Astrocyte (in vitro differentiated cells and primary cell): ENCODE data around the gene COL9A2. TPM values are rescaled to one million over a fixed set of nuclear protein-coding genes. Genes with fewer than 3 reads are reported as not detected.

Experiments used
- DNase-seq: peaks from one replicate; pipeline ENCODE4 v3.0.0-alpha.2; 2010; ENCODE audit warnings: low read depth
- FAIRE-seq: peaks from 2 replicates; lab custom pipeline; 2011; peaks lifted over from hg19 to GRCh38; lab: Jason Lieb, UNC
- H2AFZ ChIP-seq: 2 replicates; pipeline ENCODE4 v1.6.0; 2012; ENCODE audit warnings: low read depth, low read length, inconsistent platforms
- H3K27ac ChIP-seq: 2 replicates; pipeline ENCODE4 v1.5.1; 2011; ENCODE audit warnings: low read depth, low read length, inconsistent platforms
- H3K27me3 ChIP-seq: 2 replicates; pipeline ENCODE4 v1.6.0; 2011; ENCODE audit warnings: low read length, inconsistent platforms; ENCODE audit not compliant: insufficient read depth
- H3K36me3 ChIP-seq: 2 replicates; pipeline ENCODE4 v1.5.1; 2011; ENCODE audit warnings: low read length, inconsistent platforms; ENCODE audit not compliant: insufficient read depth
- H3K4me1 ChIP-seq: 2 replicates; pipeline ENCODE4 v1.5.1; 2011; ENCODE audit warnings: low read length, inconsistent platforms; ENCODE audit not compliant: insufficient read depth
- H3K4me2 ChIP-seq: 2 replicates; pipeline ENCODE4 v1.6.0; 2012; ENCODE audit warnings: low read length, inconsistent platforms
- H3K4me3 ChIP-seq: 2 replicates; pipeline ENCODE4 v1.5.1; 2011; ENCODE audit warnings: low read depth, mild to moderate bottlenecking, low read length, inconsistent platforms; ENCODE audit not compliant: insufficient read depth
- H3K79me2 ChIP-seq: 2 replicates; pipeline ENCODE4 v1.6.0; 2012; ENCODE audit warnings: mild to moderate bottlenecking, low read length, inconsistent platforms; ENCODE audit not compliant: insufficient read depth
- H3K9ac ChIP-seq: 2 replicates; pipeline ENCODE4 v1.6.0; 2012; ENCODE audit warnings: mild to moderate bottlenecking, low read length, inconsistent platforms
- H3K9me3 ChIP-seq: 2 replicates; pipeline ENCODE4 v1.5.1; 2012; ENCODE audit warnings: low read depth, mild to moderate bottlenecking, low read length, inconsistent platforms; ENCODE audit not compliant: insufficient read depth
- H4K20me1 ChIP-seq: 2 replicates; pipeline ENCODE4 v1.6.0; 2012; ENCODE audit warnings: low read length, inconsistent platforms; ENCODE audit not compliant: insufficient read depth
- H3K27ac Mint-ChIP-seq: one replicate; pipeline ENCODE4 v1.8.0; 2021; ENCODE audit warnings: mild to moderate bottlenecking, mixed read lengths; ENCODE audit not compliant: unreplicated experiment
- H3K27me3 Mint-ChIP-seq: one replicate; pipeline ENCODE4 v1.8.0; 2021; ENCODE audit warnings: low read depth, mixed read lengths; ENCODE audit not compliant: unreplicated experiment
- H3K36me3 Mint-ChIP-seq: one replicate; pipeline ENCODE4 v1.8.0; 2021; ENCODE audit warnings: low read depth, mixed read lengths; ENCODE audit not compliant: unreplicated experiment
- H3K4me1 Mint-ChIP-seq: one replicate; pipeline ENCODE4 v1.8.0; 2021; ENCODE audit warnings: low read depth, mixed read lengths; ENCODE audit not compliant: unreplicated experiment
- H3K4me3 Mint-ChIP-seq: one replicate; pipeline ENCODE4 v1.8.0; 2021; ENCODE audit warnings: mild to moderate bottlenecking, moderate library complexity, mixed read lengths; ENCODE audit not compliant: unreplicated experiment
- H3K9me3 Mint-ChIP-seq: one replicate; pipeline ENCODE4 v1.8.0; 2021; ENCODE audit warnings: mild to moderate bottlenecking, mixed read lengths; ENCODE audit not compliant: unreplicated experiment
- CTCF ChIP-seq: IDR thresholded peaks from 2 replicates; pipeline ENCODE4 v1.5.1; 2011; ENCODE audit warnings: low read depth, mild to moderate bottlenecking, inconsistent platforms, low read length, moderate library complexity; ENCODE audit not compliant: insufficient read depth
- EZH2 ChIP-seq: IDR thresholded peaks from 2 replicates; pipeline ENCODE4 v1.6.1; 2012; ENCODE audit warnings: mild to moderate bottlenecking, low read length, inconsistent platforms; ENCODE audit not compliant: insufficient read depth
- total RNA-seq: library from RNA; stranded (reverse); gene quantifications from 2 replicates; pipeline ENCODE4 v1.2.1, GENCODE V29; 2021

COL9A2 gene
- total RNA-seq, 1 donor from 2014 or later, result 2.1 TPM

- Mint-ChIP-seq H3K9me3 (peaks cover 11% of the 10 kb centered on the region), H3K4me1 (no peaks in the 10 kb centered on the region), H3K4me3 (no peak overlapping the region), H3K27me3 (peaks cover 7% of the 10 kb centered on the region), H3K36me3 (no peaks in the 10 kb centered on the region), H3K27ac (no peak overlapping the region)
- no peaks in the 10 kb centered on the region for H3K36me3 ChIP-seq
- no peak overlapping the region for H3K4me3 ChIP-seq
- H4K20me1 ChIP-seq, result no peaks in the 10 kb centered on the region
- no peak overlapping the region for H3K4me2 ChIP-seq
- FAIRE-seq, result no peak
- H2AFZ ChIP-seq, result no peak overlapping the region
- H3K9me3 ChIP-seq, result no peaks in the 10 kb centered on the region
- no peak for DNase-seq
- no peak for TF ChIP-seq EZH2
- TF ChIP-seq CTCF, result no peak
- H3K79me2 ChIP-seq, result no peaks in the 10 kb centered on the region
- H3K27me3 ChIP-seq, result no peaks in the 10 kb centered on the region
- no peak overlapping the region for H3K27ac ChIP-seq
- H3K4me1 ChIP-seq, result no peaks in the 10 kb centered on the region
- no peak overlapping the region for H3K9ac ChIP-seq
Measured at GRCh38 chr1:40353082-40353481, 36.0 kb upstream of the COL9A2 start.

- Mint-ChIP-seq H3K9me3 (peaks cover 6% of the 10 kb centered on the region), H3K36me3 (no peaks in the 10 kb centered on the region), H3K4me1 (no peaks in the 10 kb centered on the region), H3K27me3 (peaks cover 7% of the 10 kb centered on the region), H3K27ac (no peak overlapping the region), H3K4me3 (no peak overlapping the region)
- Histone ChIP-seq H3K4me3 (no peak overlapping the region), H3K27me3 (no peaks in the 10 kb centered on the region), H3K79me2 (no peaks in the 10 kb centered on the region), H2AFZ (no peak overlapping the region), H3K4me2 (no peak overlapping the region), H3K36me3 (no peaks in the 10 kb centered on the region), H4K20me1 (no peaks in the 10 kb centered on the region), H3K9ac (no peak overlapping the region), H3K27ac (no peak overlapping the region), H3K9me3 (no peaks in the 10 kb centered on the region), H3K4me1 (no peaks in the 10 kb centered on the region)
- DNase-seq (no peak), FAIRE-seq (no peak)
- TF ChIP-seq CTCF (no peak), EZH2 (no peak)
Measured at GRCh38 chr1:40352126-40352525, 35.0 kb upstream of the COL9A2 start.

- no peaks in the 10 kb centered on the region for H4K20me1 ChIP-seq
Measured at GRCh38 chr1:40351124-40351523, 34.0 kb upstream of the COL9A2 start.

More at GRCh38 chr1:40351124-40351523, 34.0 kb upstream of the COL9A2 start:
- H3K36me3 ChIP-seq, result no peaks in the 10 kb centered on the region
- no peaks in the 10 kb centered on the region for H3K27me3 ChIP-seq
- H3K27ac ChIP-seq, result no peak overlapping the region
- no peaks in the 10 kb centered on the region for H3K4me1 ChIP-seq
- Mint-ChIP-seq H3K36me3 (no peaks in the 10 kb centered on the region), H3K9me3 (no peaks in the 10 kb centered on the region), H3K4me3 (no peak overlapping the region), H3K27ac (no peak overlapping the region), H3K4me1 (no peaks in the 10 kb centered on the region), H3K27me3 (peaks cover 7% of the 10 kb centered on the region)
- no peak overlapping the region for H3K4me3 ChIP-seq
- DNase-seq (no peak), FAIRE-seq (no peak)
- no peak overlapping the region for H3K9ac ChIP-seq
- H3K79me2 ChIP-seq, result no peaks in the 10 kb centered on the region
- H3K4me2 ChIP-seq, result no peak overlapping the region
- H3K9me3 ChIP-seq, result no peaks in the 10 kb centered on the region
- H2AFZ ChIP-seq, result no peak overlapping the region
- no peak for TF ChIP-seq EZH2
- no peak for TF ChIP-seq CTCF
